Measurements from ENCODE around the gene TSHR. TPM values are rescaled to one million over a fixed set of nuclear protein-coding genes. Genes with fewer than 3 reads are reported as not detected.

The TSHR gene
- total RNA-seq, 1 donor from 2014 or later, result 13.0 TPM

GRCh38 chr14:81177225-81177624 is 221.8 kb downstream of the TSHR start:
- DNase-seq (ENCODE audit: low spot score), result no peak

DNA sequence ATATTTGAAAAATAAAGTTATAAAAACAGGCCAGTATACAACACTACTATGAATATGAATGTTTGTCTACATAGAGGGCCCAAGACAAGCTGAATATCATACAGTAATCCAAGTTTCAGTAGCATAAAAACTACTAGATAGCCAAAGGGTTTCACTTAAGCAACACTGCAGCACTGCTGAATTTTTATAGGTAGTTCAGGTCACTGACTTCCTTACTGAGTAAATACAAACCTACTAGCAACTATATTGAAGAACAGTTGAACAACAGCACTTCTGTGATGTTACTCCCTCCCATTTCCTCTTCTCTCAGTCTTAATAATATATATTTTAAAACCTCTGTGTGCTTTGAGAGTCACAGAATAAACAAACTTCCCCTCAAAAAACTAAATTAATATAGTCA is 222.6 kb downstream of the TSHR start:
- DNase-seq (ENCODE audit: low spot score), result no peak

- DNase-seq (ENCODE audit: low spot score), result no peak
These were observed 224.2 kb downstream of the TSHR start for GRCh38 chr14:81179631-81180030.

GRCh38 chr14:81187832-81188522 is 232.6 kb downstream of the TSHR start:
- no peak for DNase-seq (ENCODE audit: low spot score)

DNA sequence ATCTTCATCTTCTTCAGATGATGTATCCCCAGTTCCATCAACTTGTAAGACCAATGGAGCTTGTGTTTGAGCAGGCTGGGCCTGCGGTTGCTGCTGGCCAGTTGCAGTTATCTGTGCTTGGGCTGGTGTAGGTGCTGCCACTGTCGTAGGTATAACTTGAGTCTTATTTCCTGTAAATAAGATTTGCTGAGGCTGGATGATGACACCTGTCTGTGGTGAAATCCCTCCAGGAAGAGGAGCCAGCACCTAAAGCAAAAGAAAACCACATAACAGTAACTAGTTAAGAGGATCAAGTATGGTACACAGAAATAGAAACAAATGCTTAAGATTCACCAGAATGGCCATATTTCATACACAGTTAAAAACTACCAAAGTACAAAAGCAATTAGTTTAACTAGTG is 237.2 kb downstream of the TSHR start:
- no peak for DNase-seq (ENCODE audit: low spot score)

GRCh38 chr14:81193924-81194633 is 238.7 kb downstream of the TSHR start:
- no peak for DNase-seq (ENCODE audit: low spot score)

Other genes starting within 250 kb of the TSHR start
- gene CEP128, start 13.9 kb upstream of the TSHR start, total RNA-seq (ENCODE audit: insufficient read depth, low replicate concordance), result 8.9 TPM